GM23248 (cell line): ENCODE results near the gene NFX1.

Experiments
- EZH2 ChIP-seq: fragments of 200-600 bp; sonication (generic); IDR thresholded peaks from 2 replicates; pipeline ENCODE4 v1.6.1; 2018; ENCODE audit warnings: antibody characterized with exemption, mild to moderate bottlenecking; ENCODE audit not compliant: insufficient read depth, poor library complexity, severe bottlenecking
- EZH2phosphoT487 ChIP-seq: fragments of 200-600 bp; sonication (generic); IDR thresholded peaks from 2 replicates; pipeline ENCODE4 v1.6.1; 2018; ENCODE audit warnings: antibody characterized with exemption, moderate library complexity, mild to moderate bottlenecking, low read depth; ENCODE audit not compliant: insufficient read depth

GRCh38 chr9:33320568-33321261 is 30.4 kb downstream of the NFX1 start:
- TF ChIP-seq EZH2 (no peak), EZH2phosphoT487 (0 out of 2 replicates have a peak, but pooled peaks have one; percentile 41)
